ENCODE data around the gene KDM4B. TPM values are rescaled to one million over a fixed set of nuclear protein-coding genes. Genes with fewer than 3 reads are reported as not detected.
"Not testable (repeated sequence)": the region's sequence is repeated elsewhere in the genome, so short reads cannot be mapped to it uniquely, and the experiment has no call there.

Gene KDM4B
- total RNA-seq, 2 donors from 2014 or later = 27.8 to 38.5 TPM

- 34 to 66% methylated on average over 3 to 7 of the region's 7 CpGs for WGBS, 2 experiments (ENCODE audit: insufficient coverage in 1 of 2, insufficient read length in 1 of 2)
- DNase-seq = peak; percentile 63
- Mint-ChIP-seq H3K9me3 (peaks cover 3% of the 10 kb centered on the region), H3K27ac (peak overlapping the region; percentile 76), H3K4me3 (no peak overlapping the region), H3K4me1 (peaks cover 4% of the 10 kb centered on the region), H3K36me3 (ENCODE audit: low read depth) (no peaks in the 10 kb centered on the region), H3K27me3 (ENCODE audit: insufficient read depth) (no peaks in the 10 kb centered on the region)
- Histone ChIP-seq H3K9me3 (ENCODE audit: control insufficient read depth, low read length) (no peaks in the 10 kb centered on the region), H3K9ac (ENCODE audit: extremely low read depth, low read length, poor library complexity, severe bottlenecking) (no peak overlapping the region), H3K4me3 (ENCODE audit: low read length) (no peak overlapping the region), H3K4me1 (ENCODE audit: control insufficient read depth, insufficient read depth, low read length) (peaks cover 4% of the 10 kb centered on the region), H3K27me3 (ENCODE audit: control insufficient read depth, insufficient read depth, low read length, poor library complexity, severe bottlenecking) (no peaks in the 10 kb centered on the region), H3K36me3 (ENCODE audit: control insufficient read depth, insufficient read depth, low read length) (no peaks in the 10 kb centered on the region), H3K27ac (ENCODE audit: low read depth, low read length) (peak overlapping the region; percentile 100)
- TF ChIP-seq, protein P1, sequence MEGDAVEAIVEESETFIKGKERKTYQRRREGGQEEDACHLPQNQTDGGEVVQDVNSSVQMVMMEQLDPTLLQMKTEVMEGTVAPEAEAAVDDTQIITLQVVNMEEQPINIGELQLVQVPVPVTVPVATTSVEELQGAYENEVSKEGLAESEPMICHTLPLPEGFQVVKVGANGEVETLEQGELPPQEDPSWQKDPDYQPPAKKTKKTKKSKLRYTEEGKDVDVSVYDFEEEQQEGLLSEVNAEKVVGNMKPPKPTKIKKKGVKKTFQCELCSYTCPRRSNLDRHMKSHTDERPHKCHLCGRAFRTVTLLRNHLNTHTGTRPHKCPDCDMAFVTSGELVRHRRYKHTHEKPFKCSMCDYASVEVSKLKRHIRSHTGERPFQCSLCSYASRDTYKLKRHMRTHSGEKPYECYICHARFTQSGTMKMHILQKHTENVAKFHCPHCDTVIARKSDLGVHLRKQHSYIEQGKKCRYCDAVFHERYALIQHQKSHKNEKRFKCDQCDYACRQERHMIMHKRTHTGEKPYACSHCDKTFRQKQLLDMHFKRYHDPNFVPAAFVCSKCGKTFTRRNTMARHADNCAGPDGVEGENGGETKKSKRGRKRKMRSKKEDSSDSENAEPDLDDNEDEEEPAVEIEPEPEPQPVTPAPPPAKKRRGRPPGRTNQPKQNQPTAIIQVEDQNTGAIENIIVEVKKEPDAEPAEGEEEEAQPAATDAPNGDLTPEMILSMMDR (conservative IDR thresholded peaks at IDR 0.05) = no peak
These were observed 224.3 kb downstream of the KDM4B start for GRCh38 chr19:5193192-5193591.

DNA sequence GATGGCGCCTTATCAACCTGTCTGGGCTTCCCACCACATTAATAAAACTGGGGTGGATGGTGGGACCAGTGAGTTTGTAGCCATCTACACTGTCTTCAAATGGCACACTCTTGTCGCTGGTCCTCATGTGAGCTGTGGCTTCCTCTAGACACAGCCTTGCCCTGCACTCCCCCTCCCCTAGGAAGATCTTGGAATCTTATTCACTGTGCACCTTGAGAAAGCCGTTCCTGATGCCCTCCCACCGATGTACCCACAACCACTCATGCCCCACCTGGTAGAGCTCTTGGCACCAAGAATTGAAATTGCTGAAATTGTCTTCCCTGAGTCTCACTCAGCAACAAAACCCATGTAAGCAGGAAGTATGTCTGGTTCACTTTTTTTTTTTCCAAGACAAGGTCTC is 225.7 kb downstream of the KDM4B start:
- DNase-seq = no peak
- Histone ChIP-seq H3K27me3 (ENCODE audit: control insufficient read depth, insufficient read depth, low read length, poor library complexity, severe bottlenecking) (no peaks in the 10 kb centered on the region), H3K9ac (ENCODE audit: extremely low read depth, low read length, poor library complexity, severe bottlenecking) (no peak overlapping the region), H3K36me3 (ENCODE audit: control insufficient read depth, insufficient read depth, low read length) (no peaks in the 10 kb centered on the region), H3K9me3 (ENCODE audit: control insufficient read depth, low read length) (peaks cover 1% of the 10 kb centered on the region), H3K27ac (ENCODE audit: low read depth, low read length) (peak overlapping the region; percentile 70), H3K4me1 (ENCODE audit: control insufficient read depth, insufficient read depth, low read length) (peaks cover 4% of the 10 kb centered on the region), H3K4me3 (ENCODE audit: low read length) (no peak overlapping the region)
- TF ChIP-seq, protein P1 (conservative IDR thresholded peaks at IDR 0.05) = no peak
- Mint-ChIP-seq H3K9me3 (peaks cover 6% of the 10 kb centered on the region), H3K27ac (no peak overlapping the region), H3K27me3 (ENCODE audit: insufficient read depth) (no peaks in the 10 kb centered on the region), H3K4me1 (peaks cover 4% of the 10 kb centered on the region), H3K36me3 (ENCODE audit: low read depth) (no peaks in the 10 kb centered on the region), H3K4me3 (no peak overlapping the region)
- WGBS, 2 experiments (ENCODE audit: insufficient coverage in 1 of 2, insufficient read length in 1 of 2) = 95 to 100% methylated on average over 2 to 4 of the region's 4 CpGs

DNA sequence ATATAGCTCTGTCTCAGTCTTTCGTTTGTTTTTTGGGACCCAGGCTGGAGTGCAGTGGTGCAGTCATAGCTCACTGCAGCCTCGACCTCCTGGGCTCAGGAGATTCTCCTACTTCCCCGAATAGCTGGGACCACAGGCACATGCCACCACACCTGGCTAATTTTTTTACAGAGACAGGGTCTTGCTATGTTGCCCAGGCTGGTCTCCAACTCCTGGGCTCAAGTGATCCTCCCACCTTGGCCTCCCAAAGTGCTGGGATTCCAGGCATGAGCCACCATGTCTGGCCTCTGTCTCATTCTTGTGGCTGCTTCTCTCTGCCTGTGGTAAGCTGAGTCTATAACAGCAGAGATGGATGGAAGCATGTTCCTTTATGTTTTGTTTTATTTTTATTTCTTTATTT is 226.7 kb downstream of the KDM4B start:
- DNase-seq; H3K9ac ChIP-seq (ENCODE audit: extremely low read depth, low read length, poor library complexity, severe bottlenecking); H3K27me3 ChIP-seq (ENCODE audit: control insufficient read depth, insufficient read depth, low read length, poor library complexity, severe bottlenecking); H3K4me3 Mint-ChIP-seq; H3K4me1 ChIP-seq (ENCODE audit: control insufficient read depth, insufficient read depth, low read length); H3K4me1 Mint-ChIP-seq; H3K36me3 ChIP-seq (ENCODE audit: control insufficient read depth, insufficient read depth, low read length); H3K27ac ChIP-seq (ENCODE audit: low read depth, low read length); H3K27ac Mint-ChIP-seq; H3K36me3 Mint-ChIP-seq (ENCODE audit: low read depth); H3K4me3 ChIP-seq (ENCODE audit: low read length); H3K9me3 ChIP-seq (ENCODE audit: control insufficient read depth, low read length); H3K27me3 Mint-ChIP-seq (ENCODE audit: insufficient read depth): not testable (repeated sequence)
- 85 to 100% methylated on average over 3 of the region's 3 CpGs for WGBS, 2 experiments (ENCODE audit: insufficient coverage in 1 of 2, insufficient read length in 1 of 2)
- H3K9me3 Mint-ChIP-seq = peaks cover 15% of the 10 kb centered on the region

DNA sequence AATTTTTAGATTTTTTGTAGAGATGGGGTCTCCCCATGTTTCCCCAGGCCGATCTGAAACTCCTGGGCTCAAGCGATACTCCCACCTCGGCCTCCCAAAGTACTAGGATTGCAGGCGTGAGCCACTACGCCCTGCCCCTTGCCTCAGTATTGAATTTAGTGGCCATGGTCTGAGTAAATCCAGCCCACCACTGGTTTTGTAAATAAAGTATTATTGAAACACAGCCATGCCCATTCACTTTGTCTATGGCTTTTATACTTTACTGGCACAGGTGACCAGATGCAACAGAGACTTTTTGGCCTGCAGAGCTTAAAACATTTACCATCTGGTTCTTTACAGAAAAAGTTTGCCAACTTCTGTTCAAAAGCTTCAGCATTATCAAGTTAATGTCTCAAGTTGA is 227.9 kb downstream of the KDM4B start:
- Mint-ChIP-seq H3K27me3 (ENCODE audit: insufficient read depth) (no peaks in the 10 kb centered on the region), H3K36me3 (ENCODE audit: low read depth) (peaks cover 8% of the 10 kb centered on the region), H3K4me1 (peaks cover 4% of the 10 kb centered on the region), H3K4me3 (no peak overlapping the region), H3K9me3 (peaks cover 24% of the 10 kb centered on the region), H3K27ac (no peak overlapping the region)
- Histone ChIP-seq H3K4me1 (ENCODE audit: control insufficient read depth, insufficient read depth, low read length) (peaks cover 4% of the 10 kb centered on the region), H3K27ac (ENCODE audit: low read depth, low read length) (no peak overlapping the region), H3K36me3 (ENCODE audit: control insufficient read depth, insufficient read depth, low read length) (no peaks in the 10 kb centered on the region), H3K4me3 (ENCODE audit: low read length) (no peak overlapping the region), H3K27me3 (ENCODE audit: control insufficient read depth, insufficient read depth, low read length, poor library complexity, severe bottlenecking) (no peaks in the 10 kb centered on the region), H3K9ac (ENCODE audit: extremely low read depth, low read length, poor library complexity, severe bottlenecking) (no peak overlapping the region), H3K9me3 (ENCODE audit: control insufficient read depth, low read length) (peaks cover 16% of the 10 kb centered on the region)
- TF ChIP-seq, protein P1 (conservative IDR thresholded peaks at IDR 0.05) = no peak
- 94 to 95% methylated on average over 5 of the region's 5 CpGs for WGBS, 2 experiments (ENCODE audit: insufficient coverage in 1 of 2, insufficient read length in 1 of 2)
- no peak for DNase-seq
